GM19043 (cell line): ENCODE results near the gene BANF2.
A peak's percentile ranks its signal among the peaks of the same experiment; 100 is the strongest.

Experiments
- ATAC-seq: cut with Tn5 transposase; IDR thresholded peaks from one replicate; pipeline ENCODE4 v1.9.1; 2021; ENCODE audit warnings: low read depth; ENCODE audit not compliant: unreplicated experiment

The BANF2 gene

DNA sequence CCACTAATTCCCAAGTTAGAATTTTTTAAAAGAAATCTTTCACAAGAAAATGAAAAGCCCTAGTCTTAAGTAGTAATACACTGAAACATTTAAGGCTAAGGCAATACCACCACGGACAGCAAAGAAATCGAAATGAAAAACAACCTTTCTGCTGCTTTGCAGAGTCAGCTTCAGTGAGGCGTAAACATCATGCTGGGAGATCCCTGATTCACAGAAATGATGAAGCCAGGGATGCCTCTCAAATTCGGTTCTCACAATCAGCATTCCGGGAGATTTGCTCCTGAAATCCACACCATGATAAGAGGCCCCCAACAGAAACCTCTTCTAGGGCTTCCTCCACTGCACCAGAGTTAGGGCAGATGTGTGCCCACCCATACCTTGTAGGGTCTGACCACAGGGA lies 36.3 kb upstream of the BANF2 start:
- ATAC-seq: no peak

DNA sequence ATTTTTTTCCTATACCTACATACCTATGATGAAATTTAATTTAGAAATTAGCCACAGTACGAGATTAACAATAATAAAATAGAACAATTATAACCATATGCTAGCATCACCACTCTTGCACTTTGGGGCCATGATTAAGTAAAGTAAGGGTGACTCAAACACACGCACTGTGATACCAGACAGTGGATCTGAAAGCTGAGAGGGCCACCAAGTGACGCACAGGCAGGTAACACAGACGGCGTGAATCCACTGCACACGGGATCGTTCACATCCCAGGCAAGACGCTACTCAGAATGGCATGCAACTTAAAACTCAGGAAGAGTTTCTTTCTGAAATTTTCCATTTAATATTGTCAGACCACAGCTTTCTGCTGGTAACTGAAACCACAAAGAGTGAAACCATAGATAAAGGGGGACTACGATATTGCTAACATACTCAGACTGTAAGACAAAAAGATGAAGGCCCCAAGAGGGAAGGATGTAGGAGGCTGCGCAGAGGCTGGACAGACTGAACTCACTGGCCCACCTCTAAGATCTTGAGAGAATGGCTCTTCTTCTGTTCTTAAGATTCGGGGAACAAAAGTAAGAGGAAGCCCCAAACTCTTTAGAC lies 35.6 kb upstream of the BANF2 start:
- ATAC-seq: no peak

DNA sequence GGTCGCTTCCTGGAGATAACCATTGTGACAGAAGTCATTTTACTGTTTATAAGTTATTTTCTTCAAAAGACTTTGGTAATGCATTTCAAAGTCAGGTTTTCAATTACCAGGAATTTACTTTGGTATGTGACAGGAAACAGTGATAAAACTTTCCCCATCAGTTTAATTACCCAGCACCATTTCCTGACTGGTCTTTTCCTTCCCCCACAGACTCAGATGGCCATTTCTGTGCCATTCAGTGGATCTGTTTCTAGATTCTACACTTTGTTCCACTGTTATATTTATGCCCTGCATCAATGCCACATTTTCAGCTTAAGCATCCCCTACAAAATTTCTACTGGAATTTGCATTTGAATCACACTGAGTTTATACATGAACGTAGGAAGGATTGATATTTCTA lies 34.0 kb upstream of the BANF2 start:
- ATAC-seq: no peak

DNA sequence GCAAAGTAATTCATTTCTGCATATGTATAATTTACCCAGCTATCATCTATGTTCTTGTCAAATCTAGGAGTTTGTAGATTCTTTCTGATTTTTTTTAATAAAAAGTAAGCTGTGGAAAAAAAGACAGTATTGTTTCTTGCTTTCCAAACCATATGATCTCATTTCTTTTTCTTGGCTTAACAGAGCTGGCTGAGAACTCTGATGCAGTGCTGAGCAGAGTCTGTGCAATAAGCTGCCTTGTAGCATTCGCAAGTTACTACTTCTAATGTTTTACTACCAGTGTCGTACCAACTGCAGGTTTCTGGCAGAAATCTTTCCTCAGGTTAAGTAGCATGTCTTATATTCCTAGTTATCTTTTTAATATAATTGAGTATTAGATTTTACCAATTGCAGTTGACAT lies 33.3 kb upstream of the BANF2 start:
- no peak for ATAC-seq

DNA sequence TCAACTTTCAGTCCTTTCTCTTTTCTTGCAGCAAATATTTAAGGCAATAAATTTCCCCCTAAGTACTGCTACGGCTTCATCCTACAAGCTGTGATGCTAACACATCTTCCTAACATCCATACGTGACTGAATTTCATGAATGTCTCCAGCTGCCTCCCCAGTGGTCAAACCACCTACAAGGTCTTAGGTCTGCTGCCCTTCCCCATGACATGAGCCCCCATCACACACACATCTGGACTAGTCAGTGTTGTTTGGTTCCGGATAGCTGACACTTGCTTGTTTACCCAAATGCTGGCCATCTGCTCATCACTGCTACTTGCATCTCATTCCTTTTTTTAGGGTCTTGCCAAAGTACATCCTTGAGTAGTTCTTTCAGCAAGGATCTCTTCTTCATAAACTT lies 32.3 kb upstream of the BANF2 start:
- ATAC-seq: no peak

DNA sequence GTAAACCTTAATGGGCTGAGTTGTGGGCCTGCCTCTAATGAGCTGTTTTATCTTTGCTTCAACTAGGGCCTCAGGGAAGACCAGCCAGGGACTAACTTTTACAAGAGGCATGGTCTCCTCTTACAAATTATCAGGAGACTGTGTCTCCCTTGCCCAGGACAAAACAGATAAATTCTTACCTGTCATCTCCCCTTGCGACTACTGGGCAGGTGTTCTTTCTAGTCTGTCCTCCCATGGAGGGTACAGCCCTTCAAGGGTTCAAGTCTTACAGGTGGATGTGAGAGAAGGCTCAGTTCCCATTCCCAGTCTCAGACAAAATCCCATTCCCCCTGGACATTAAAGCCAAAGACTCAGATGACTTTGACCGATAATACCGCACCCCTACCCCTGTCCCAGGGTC lies 31.3 kb upstream of the BANF2 start:
- no peak for ATAC-seq

DNA sequence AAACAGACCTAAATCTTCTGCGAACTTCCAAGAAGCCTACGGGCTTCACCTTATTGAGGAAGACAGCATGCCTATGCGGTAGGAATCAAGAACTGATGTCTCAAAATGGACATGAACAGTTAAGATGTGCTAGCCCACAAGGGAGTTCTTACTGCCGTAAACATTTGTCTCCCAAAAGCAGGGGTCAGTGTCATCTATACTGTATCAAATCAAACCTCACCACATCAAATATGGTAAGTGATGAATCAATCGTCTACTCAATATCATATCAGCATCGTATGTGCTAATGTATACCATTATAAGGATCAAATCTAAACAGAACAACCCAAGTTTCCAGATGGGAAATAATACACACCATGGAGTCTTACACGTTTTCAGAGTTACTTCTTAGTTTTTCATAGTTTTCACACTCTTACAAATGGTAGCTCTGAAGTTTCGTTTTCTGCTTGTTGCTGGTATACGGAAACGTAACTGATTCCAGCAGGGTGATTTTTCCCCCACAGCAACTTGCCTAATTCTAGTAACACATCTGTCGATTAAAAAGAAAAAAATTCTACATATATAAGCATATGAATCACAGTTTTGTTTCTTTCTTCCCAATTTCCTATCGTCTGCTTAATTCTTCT lies 30.3 kb upstream of the BANF2 start:
- ATAC-seq: no peak

DNA sequence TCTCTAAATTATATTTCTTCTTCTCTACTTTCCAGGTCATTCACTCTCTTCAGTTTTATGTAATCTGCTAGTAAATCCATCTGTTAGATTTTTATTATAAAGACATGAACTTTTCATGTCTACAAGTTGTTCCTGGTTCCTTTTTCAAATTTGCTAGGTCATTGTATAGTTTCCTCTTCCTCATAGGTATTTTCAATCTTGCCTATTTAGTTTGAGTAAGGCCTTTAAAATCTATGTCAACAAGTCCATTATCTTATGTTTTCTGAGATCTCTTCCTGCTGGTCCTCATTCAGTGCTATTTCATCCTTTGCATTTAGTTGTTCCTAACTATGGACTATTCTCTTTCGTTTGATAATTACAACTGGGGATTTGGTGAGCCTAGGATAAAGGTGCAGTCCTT lies 28.8 kb upstream of the BANF2 start:
- ATAC-seq: no peak

DNA sequence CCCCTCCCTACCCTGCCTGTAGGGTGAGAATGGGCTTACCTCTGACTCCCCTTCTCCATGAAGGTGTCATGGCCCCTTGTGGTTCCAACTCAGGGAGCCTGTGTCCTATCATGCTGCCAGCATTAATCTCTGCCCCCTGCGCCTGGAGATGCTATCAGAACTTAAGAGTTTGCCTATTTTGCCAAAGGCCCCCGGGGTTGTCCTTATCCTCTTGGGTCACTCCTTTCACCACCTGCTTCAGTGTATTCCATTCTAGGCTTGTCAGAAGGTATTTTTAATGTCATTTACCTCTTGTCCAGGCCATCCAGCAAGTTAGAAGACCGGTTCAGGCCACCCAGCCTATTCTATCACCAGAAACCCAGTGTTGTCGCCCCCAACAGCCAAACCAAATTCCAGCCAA lies 28.2 kb upstream of the BANF2 start:
- ATAC-seq: no peak

DNA sequence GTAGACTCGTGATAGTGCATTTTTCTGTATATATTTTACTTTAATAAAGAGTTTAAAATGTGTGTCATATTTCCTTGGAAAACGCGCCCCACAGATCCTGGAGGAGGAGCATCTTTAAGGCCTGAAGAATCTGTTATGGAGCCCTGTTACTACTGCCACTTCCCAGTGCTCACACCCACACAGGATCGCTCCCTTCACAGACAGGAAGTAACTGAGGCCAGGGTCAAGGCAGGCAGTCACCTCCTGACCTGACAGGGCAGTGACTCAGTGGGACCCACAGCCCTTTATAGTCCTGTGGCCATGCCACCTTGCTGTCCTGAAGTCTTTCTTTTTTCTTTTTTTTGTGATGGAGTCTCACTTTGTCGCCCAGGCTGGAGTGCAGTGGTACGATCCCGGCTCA lies 26.7 kb upstream of the BANF2 start:
- ATAC-seq: no peak

DNA sequence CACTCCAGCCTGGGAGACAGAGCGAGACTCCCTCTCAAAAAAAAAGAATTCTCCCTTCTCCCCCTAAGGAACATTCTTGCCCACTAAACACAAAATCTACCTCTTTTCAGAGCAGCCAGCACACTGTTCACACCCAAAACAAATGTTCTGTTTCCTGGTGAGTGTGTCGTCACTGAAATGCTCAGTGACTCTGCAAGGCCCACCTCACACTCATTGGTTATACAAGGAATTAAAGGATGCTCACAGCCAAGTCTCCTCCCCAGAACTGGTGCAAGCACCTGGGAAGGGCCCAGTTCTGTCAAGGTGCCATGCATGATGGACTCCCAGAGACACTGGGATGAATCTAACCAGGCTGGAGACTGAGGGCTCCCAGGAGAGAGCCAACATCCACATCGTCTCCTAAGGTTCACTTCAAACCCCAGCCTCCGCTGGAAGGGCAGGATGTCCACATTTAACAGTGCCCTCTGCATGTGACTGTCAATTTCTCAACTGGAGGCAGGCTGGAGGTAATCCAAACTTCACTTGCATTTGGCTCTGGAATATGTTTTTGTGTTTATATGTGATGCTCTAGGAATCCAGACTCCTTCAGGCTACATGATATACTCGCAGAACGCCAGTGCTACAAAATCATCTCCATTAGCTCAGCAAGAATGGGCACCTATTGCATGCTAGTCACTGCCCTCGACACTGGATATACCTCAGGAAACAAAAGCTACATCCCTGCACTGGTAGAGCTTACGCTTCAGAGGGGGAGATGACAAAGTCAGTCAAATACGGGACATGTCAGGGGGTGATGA lies 24.8 kb upstream of the BANF2 start:
- no peak for ATAC-seq

DNA sequence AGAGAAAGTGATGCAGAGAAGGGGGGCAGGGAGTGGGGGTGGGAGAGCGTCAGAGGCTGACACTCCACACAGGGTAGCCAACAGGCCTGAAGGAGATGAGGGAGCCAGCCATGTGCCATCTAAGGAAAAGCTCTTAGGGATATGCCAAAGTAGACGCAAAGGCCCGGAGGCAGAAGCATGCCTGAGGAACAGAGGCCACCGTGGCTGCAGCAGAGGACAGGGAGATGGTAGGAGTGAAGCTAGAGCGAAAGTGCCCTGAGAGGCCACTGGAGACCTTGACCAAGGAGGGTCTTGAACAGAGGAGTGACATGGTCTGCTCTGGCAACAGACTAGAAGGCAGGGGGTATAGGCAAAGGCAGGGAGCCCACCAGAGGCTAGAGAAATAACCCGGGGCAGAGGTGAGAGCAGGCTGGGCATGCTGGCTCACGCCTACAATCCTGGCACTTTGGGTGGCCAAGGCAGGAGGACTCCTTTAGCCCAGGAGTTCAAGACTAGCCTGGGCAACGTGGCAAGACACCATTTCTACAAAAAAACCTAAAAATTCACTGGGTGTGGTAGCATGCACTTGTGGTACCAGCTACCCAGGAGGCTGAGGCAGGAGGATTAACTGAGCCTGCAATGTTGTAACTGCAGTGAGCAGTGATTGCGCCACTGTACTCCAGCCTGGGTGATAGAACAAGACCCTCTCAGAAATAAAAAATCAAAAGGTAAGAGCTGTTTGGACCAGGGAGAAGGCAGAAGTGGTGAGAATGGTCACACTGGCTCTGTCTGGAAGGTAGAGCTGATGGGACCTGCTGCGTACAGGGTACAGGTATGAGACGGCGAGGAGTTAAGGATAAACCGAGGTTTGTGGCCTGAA lies 24.0 kb upstream of the BANF2 start:
- no peak for ATAC-seq

DNA sequence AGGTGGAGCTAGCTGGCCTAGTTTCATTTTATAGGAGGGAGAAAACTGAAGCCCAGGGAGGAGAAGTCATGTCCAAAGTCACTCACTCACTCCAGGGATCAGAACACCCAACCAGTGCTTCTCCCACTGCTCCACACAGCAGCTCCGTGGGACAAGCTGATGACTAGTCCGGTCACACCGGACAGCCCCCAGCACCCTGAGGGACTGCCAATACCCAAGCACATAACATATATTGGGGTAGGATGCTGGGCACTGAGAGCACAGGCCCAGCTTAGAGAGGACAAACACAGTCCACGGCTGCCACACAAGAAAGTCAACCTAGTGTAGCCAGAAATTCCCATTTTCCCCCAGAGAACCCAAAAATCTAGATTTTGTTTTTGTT lies 23.4 kb upstream of the BANF2 start:
- ATAC-seq: no peak

DNA sequence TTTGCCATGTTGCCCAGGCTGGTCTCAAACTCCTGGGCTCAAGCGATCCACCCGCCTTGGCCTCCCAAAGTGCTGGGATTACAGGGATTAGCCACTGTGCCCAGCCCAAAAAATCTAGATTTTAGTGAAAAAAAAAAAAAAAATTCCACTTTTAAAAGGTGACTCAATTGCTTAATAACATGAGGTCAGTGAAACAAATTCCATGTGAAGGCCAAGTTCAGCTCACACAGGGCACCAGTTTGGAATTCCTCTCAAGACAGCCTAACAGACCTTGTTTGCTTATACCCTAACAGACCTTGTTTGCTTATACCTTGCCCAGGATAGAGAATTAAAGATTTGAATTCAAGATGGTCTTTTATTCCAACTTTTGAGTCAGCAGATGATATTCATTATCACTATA lies 22.8 kb upstream of the BANF2 start:
- ATAC-seq: no peak

DNA sequence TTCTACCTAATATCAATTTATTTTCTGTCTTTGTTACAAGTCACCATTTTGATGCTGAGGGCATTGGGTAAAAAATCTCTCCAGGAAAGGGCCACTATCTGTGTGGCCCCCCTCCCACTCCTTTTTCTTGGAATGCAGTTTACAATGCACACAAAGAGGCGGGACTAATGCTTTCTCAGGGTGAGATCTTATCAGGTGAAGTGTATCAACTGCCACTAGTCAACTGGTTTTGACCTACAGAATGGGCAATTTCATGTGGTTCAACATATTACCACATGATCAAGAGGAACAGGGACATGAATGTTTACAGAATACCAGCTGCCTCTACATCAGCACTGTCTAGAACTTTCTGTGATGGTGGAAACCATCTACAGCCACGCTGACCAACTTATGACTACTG lies 21.5 kb upstream of the BANF2 start:
- ATAC-seq: no peak

DNA sequence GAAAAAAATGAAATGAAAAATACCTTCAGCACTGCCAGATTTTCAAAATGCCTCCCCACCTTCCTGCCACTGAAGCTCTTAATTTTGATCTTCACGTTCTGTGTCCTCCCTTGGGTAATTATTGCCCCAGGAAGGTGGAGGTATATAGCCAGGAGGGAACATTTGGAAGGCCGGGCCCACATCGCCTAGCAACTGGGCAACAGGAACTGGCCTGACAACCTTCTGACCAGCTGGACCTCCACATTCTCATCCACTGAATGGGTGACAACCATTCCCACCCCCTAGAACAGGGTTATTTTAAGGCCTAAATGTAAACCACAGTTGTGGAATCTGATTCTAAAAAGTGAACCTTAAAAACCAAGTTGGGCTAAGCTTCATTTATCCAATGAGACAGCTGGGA lies 20.9 kb upstream of the BANF2 start:
- no peak for ATAC-seq

DNA sequence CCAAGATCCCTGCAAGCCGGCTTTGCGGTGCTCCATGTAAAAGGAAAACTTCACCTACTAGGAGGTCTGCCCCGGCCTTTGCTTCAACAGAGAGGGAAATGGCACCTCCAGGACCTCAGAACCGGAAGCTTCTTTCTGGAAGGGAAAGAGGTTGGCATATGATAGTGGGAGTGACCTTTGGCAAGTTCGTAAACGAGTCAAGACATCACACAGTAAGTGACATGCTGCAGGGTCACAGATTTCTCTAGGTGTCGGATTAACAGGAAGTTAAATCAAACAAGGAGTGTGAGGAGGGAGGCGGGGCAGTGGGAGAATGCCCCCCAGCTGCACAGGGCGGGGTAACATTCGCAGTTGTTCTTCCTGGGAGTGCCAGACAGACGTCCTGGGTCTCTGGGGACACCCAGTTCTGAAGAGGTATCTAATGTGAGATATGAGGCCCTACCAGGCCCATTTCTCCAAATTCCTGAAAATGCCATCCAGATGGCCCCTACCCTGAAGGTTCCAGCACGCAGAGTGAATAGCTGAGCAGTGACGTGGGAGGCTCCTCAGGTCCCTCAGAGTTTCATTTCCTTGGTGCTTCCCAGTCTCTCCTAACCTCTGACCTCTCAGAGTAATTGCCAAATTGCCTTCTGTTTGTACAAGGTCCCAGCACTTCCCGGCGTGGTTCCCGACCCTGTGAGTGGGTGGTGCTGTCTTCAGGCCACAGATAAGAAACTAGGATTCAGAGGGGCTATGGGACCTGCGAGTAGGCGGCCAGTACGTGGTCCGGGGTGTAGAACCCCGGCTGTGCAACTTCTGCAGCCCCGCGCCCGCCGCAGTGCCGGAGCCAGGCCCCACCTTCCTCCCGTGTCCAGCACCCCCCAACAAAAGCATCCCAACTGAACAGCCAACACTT lies 19.6 kb upstream of the BANF2 start:
- ATAC-seq: no peak

DNA sequence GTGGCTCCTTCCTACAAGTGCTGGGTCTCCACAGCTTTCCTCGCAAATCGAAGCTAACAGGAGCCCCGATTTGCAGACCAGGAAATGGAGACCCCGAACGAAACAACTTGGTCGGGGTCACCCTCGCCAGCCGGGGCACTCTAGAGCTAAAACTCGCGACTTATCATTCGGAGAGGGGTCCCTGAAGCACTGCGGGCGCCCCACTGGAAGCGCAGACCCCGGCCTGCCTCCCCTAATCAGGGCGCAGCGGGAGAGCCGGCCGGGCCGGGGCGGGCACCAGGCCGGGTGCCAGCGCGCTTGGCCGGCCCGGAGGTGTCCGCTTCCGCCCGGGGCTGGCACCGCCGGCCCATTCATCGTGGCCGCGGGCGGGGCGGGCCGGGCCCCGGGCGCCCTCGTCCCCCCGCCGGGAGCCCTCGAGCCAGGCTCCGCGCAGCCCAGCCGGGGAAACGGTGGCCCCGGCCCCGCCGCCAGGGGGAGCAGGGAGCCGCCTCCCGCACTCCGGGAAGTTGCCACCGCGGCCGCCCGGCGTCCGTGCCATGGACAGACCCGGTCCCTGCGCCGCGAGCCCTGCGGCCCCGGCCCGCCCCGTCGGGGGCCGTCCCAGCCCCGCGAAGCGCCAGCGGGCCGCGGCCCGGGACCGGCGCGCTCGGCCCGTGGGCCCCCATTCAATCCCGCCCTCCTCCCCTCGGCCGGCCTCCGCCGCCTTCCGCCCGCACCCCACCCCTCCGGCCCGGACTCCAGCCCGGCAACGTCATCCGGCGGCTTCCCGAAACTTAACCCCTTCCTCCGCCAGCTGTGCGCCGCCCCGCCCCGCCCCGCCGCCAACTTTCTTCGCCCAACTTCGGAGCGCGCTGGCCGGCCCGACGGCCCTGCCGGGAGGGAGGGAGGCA lies 18.7 kb upstream of the BANF2 start:
- ATAC-seq: peak; percentile 31

DNA sequence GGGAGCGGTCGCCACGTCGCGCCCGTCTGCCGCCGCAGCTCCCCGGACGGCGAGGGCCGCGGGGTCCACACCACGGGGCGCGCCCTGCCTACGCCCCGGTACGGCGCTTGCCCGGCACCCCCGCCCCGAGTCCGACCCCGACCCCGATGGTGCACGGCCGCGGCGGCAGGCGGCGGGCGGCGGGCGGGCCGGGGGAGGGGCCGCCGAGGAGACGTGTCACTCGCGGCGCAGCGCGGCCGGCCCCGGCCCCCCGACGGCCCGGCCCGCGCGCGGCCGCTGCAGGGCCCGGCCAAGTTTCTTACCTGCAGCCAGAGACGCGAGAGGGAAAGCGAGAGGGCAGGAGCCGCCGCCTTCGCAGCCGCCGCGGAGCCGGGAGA lies 18.1 kb upstream of the BANF2 start:
- ATAC-seq: peak; percentile 10
